ENCODE results near the gene UNC119. TPM values are rescaled to one million over a fixed set of nuclear protein-coding genes. Genes with fewer than 3 reads are reported as not detected.

UNC119 gene
- total and polyA plus RNA-seq, 2 donors (not counting 1 experiment from before 2014, with no cell fraction given) = 19.2 to 26.4 TPM

GRCh38 chr17:28529013-28529400 lies 23.4 kb downstream of the UNC119 start:
- no peak for TF ChIP-seq EZH2 (IDR thresholded peaks at IDR 0.05; ENCODE audit: low read length, missing control alignments)
- Histone ChIP-seq H3K9ac (ENCODE audit: insufficient read depth, low read length) (no peak overlapping the region), H2AFZ (ENCODE audit: low read length) (no peak overlapping the region), H3K79me2 (ENCODE audit: control insufficient read depth, insufficient read depth, low read length) (no peaks in the 10 kb centered on the region), H3K4me3 (replicated peaks in 1 of 4; ENCODE audit: control extremely low read depth in 1 of 4, insufficient read depth in 1 of 4, low read depth in 3 of 4, low read length in 4 of 4) (no peak overlapping the region), H3K9me3 (ENCODE audit: control insufficient read depth, insufficient read depth, low read depth, low read length) (no peaks in the 10 kb centered on the region), H3K4me2 (ENCODE audit: extremely low read depth, insufficient read depth, low read length) (no peak overlapping the region), H3K4me1 (ENCODE audit: control insufficient read depth, extremely low read depth, insufficient read depth, low read length) (no peaks in the 10 kb centered on the region), H4K20me1 (ENCODE audit: control insufficient read depth, extremely low read depth, insufficient read depth, low read length) (no peaks in the 10 kb centered on the region), H3K27ac (ENCODE audit: insufficient read depth, low read length) (no peak overlapping the region), H3K36me3 (ENCODE audit: control insufficient read depth, insufficient read depth, low read length) (no peaks in the 10 kb centered on the region), H3K27me3 (ENCODE audit: control insufficient read depth, insufficient read depth, low read length) (peaks cover 4% of the 10 kb centered on the region)
- no peak for DNase-seq (ENCODE audit: low read depth in 2 of 2)

- no peaks in the 10 kb centered on the region for H3K9me3 ChIP-seq (ENCODE audit: control insufficient read depth, insufficient read depth, low read depth, low read length)
- H2AFZ ChIP-seq (ENCODE audit: low read length) = no peak overlapping the region
- H3K27ac ChIP-seq (ENCODE audit: insufficient read depth, low read length) = no peak overlapping the region
- no peak overlapping the region for H3K4me3 ChIP-seq (replicated peaks in 1 of 4; ENCODE audit: control extremely low read depth in 1 of 4, insufficient read depth in 1 of 4, low read depth in 3 of 4, low read length in 4 of 4)
- H3K79me2 ChIP-seq (ENCODE audit: control insufficient read depth, insufficient read depth, low read length) = no peaks in the 10 kb centered on the region
- H4K20me1 ChIP-seq (ENCODE audit: control insufficient read depth, extremely low read depth, insufficient read depth, low read length) = no peaks in the 10 kb centered on the region
- TF ChIP-seq EZH2 (IDR thresholded peaks at IDR 0.05; ENCODE audit: low read length, missing control alignments) (no peak), CTCF (conservative IDR thresholded peaks at IDR 0.05 in 1 of 2, IDR thresholded peaks at IDR 0.05 in 1 of 2; ENCODE audit: low read depth in 1 of 2, low read length in 2 of 2) (no peak)
- peaks cover 4% of the 10 kb centered on the region for H3K27me3 ChIP-seq (ENCODE audit: control insufficient read depth, insufficient read depth, low read length)
- DNase-seq (ENCODE audit: low read depth in 2 of 2) = no peak
- no peaks in the 10 kb centered on the region for H3K36me3 ChIP-seq (ENCODE audit: control insufficient read depth, insufficient read depth, low read length)
- H3K4me1 ChIP-seq (ENCODE audit: control insufficient read depth, extremely low read depth, insufficient read depth, low read length) = no peaks in the 10 kb centered on the region
- H3K9ac ChIP-seq (ENCODE audit: insufficient read depth, low read length) = no peak overlapping the region
- H3K4me2 ChIP-seq (ENCODE audit: extremely low read depth, insufficient read depth, low read length) = no peak overlapping the region
Observed at GRCh38 chr17:28528327-28529012, 24.0 kb downstream of the UNC119 start.

DNA sequence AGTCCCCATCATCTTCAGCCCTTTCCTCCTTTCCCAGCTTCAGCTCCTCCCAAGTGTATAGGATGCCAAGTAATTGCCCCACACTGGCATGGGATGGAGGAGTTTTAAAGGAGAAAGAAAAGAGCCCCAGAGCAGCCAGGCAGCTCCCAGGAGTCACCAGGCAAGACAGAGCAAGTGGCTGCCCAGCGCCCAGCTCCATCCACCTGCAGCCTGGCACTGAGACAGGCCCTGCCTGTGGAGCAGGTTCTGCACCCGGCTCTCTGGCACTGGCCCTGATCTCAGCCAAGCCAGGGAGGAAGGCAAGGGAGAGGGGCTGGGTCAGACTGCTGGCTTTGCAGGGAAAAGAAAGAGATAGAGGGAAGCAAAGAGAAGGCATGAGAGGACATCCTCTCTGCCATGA lies 24.6 kb downstream of the UNC119 start:
- no peak overlapping the region for H3K4me2 ChIP-seq (ENCODE audit: extremely low read depth, insufficient read depth, low read length)
- no peaks in the 10 kb centered on the region for H3K36me3 ChIP-seq (ENCODE audit: control insufficient read depth, insufficient read depth, low read length)
- TF ChIP-seq EZH2 (IDR thresholded peaks at IDR 0.05; ENCODE audit: low read length, missing control alignments) (no peak), CTCF (conservative IDR thresholded peaks at IDR 0.05 in 1 of 2, IDR thresholded peaks at IDR 0.05 in 1 of 2; ENCODE audit: low read depth in 1 of 2, low read length in 2 of 2) (no peak)
- H3K27me3 ChIP-seq (ENCODE audit: control insufficient read depth, insufficient read depth, low read length) = peaks cover 4% of the 10 kb centered on the region
- no peaks in the 10 kb centered on the region for H4K20me1 ChIP-seq (ENCODE audit: control insufficient read depth, extremely low read depth, insufficient read depth, low read length)
- H3K4me3 ChIP-seq (replicated peaks in 1 of 4; ENCODE audit: control extremely low read depth in 1 of 4, insufficient read depth in 1 of 4, low read depth in 3 of 4, low read length in 4 of 4) = no peak overlapping the region
- no peak overlapping the region for H2AFZ ChIP-seq (ENCODE audit: low read length)
- no peaks in the 10 kb centered on the region for H3K9me3 ChIP-seq (ENCODE audit: control insufficient read depth, insufficient read depth, low read depth, low read length)
- H3K27ac ChIP-seq (ENCODE audit: insufficient read depth, low read length) = no peak overlapping the region
- no peaks in the 10 kb centered on the region for H3K79me2 ChIP-seq (ENCODE audit: control insufficient read depth, insufficient read depth, low read length)
- no peaks in the 10 kb centered on the region for H3K4me1 ChIP-seq (ENCODE audit: control insufficient read depth, extremely low read depth, insufficient read depth, low read length)
- no peak overlapping the region for H3K9ac ChIP-seq (ENCODE audit: insufficient read depth, low read length)
- DNase-seq (ENCODE audit: low read depth in 2 of 2) = no peak
